ENCODE results near the gene ZNF768. TPM values are rescaled to one million over a fixed set of nuclear protein-coding genes. Genes with fewer than 3 reads are reported as not detected.

The ZNF768 gene
- total and polyA plus RNA-seq, 2 of the 13 experiments (the other 11 are each of a cell fraction or from before 2014, with no cell fraction given) = 26.7 to 34.4 TPM

- H3K4me1 ChIP-seq (ENCODE audit: insufficient read depth, low read length) = peaks cover 57% of the 10 kb centered on the region
- POLR2A ChIA-PET = interaction anchor here (0.5 to 3.9 kb wide), 10 partner anchors 10 to 402 kb away, joined by 3 to 36 read pairs (median 4); partner anchors contain the start of genes SEPHS2, ZNF689, ZNF747 and ZNF764
- H3K4me3 ChIP-seq (replicated peaks in 1 of 3; ENCODE audit: insufficient read depth in 1 of 3, low read depth in 2 of 3, low read length in 3 of 3) = no peak overlapping the region
- CTCF ChIA-PET (ENCODE audit: low intra/inter-chr PET ratio, low total read pairs) = no interaction called here
- DNase-seq (ENCODE audit: low spot score) = peak; percentile 62
- H3K4me2 ChIP-seq (ENCODE audit: low read depth, low read length) = peak overlapping the region; percentile 37
- in situ Hi-C loops (cut with HindIII; ENCODE audit: extremely low pct_ligation_motif_present, low pct_unique_long_range_greater_than_20kb) = no loop called here
- intact Hi-C loops (cut with micrococcal nuclease; ENCODE audit: unreplicated experiment) = loop anchor here (1.0 kb wide), 1 partner anchor 29 kb away; no protein-coding TSS in a partner anchor
- WGBS (ENCODE audit: low lambda C conversion rate) = 6% methylated on average over 6 of the region's 6 CpGs
- H3K27ac ChIP-seq (ENCODE audit: extremely low read length, insufficient read depth, low read length) = no peak overlapping the region
- H3K79me2 ChIP-seq (ENCODE audit: insufficient read depth, low read length) = peaks cover 2% of the 10 kb centered on the region
- BruUV-seq (replicated peaks) = no TSS peak
- no peak overlapping the region for H2AFZ ChIP-seq (ENCODE audit: low read length)
- H3K9ac ChIP-seq (ENCODE audit: insufficient read depth, low read depth, low read length) = no peak overlapping the region
- H3K9me3 ChIP-seq (ENCODE audit: low read length) = no peaks in the 10 kb centered on the region
- FAIRE-seq = peak; percentile 34
- no peaks in the 10 kb centered on the region for H3K36me3 ChIP-seq (replicated peaks in 1 of 2; ENCODE audit: control insufficient read depth in 1 of 2, insufficient read depth in 2 of 2, low read length in 2 of 2)
- no peaks in the 10 kb centered on the region for H4K20me1 ChIP-seq (ENCODE audit: insufficient read depth, low read length)
- ATAC-seq = no peak
- H3K27me3 ChIP-seq (ENCODE audit: control insufficient read depth in 1 of 2, insufficient read depth in 2 of 2, low read length in 2 of 2) = no peaks in the 10 kb centered on the region
- no peak for TF ChIP-seq ZNF616 (CRISPR knock-in tag; IDR thresholded peaks at IDR 0.05; ENCODE audit: low read depth)
- TF ChIP-seq, protein P1, sequence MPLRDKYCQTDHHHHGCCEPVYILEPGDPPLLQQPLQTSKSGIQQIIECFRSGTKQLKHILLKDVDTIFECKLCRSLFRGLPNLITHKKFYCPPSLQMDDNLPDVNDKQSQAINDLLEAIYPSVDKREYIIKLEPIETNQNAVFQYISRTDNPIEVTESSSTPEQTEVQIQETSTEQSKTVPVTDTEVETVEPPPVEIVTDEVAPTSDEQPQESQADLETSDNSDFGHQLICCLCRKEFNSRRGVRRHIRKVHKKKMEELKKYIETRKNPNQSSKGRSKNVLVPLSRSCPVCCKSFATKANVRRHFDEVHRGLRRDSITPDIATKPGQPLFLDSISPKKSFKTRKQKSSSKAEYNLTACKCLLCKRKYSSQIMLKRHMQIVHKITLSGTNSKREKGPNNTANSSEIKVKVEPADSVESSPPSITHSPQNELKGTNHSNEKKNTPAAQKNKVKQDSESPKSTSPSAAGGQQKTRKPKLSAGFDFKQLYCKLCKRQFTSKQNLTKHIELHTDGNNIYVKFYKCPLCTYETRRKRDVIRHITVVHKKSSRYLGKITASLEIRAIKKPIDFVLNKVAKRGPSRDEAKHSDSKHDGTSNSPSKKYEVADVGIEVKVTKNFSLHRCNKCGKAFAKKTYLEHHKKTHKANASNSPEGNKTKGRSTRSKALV (CRISPR knock-in tag; IDR thresholded peaks at IDR 0.05) = no peak
- no peak for TF ChIP-seq MYC (CRISPR knock-in tag; IDR thresholded peaks at IDR 0.05; ENCODE audit: borderline replicate concordance)
- no peak for TF ChIP-seq ZNF556 (CRISPR knock-in tag; IDR thresholded peaks at IDR 0.05; ENCODE audit: borderline replicate concordance)
- TF ChIP-seq GATAD2A (CRISPR knock-in tag; IDR thresholded peaks at IDR 0.05) = peak; percentile 51
- 0 out of 2 replicates have a peak, but pooled peaks have one; percentile 21 for TF ChIP-seq SPEN (CRISPR knock-in tag; IDR thresholded peaks at IDR 0.05; ENCODE audit: low read depth)
- peak; percentile 86 for TF ChIP-seq CEBPG (CRISPR knock-in tag; IDR thresholded peaks at IDR 0.05)
- TF ChIP-seq, protein P2, sequence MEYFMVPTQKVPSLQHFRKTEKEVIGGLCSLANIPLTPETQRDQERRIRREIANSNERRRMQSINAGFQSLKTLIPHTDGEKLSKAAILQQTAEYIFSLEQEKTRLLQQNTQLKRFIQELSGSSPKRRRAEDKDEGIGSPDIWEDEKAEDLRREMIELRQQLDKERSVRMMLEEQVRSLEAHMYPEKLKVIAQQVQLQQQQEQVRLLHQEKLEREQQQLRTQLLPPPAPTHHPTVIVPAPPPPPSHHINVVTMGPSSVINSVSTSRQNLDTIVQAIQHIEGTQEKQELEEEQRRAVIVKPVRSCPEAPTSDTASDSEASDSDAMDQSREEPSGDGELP (IDR thresholded peaks at IDR 0.05; ENCODE audit: borderline replicate concordance, low read depth) = peak; percentile 73
- TF ChIP-seq, protein P3, sequence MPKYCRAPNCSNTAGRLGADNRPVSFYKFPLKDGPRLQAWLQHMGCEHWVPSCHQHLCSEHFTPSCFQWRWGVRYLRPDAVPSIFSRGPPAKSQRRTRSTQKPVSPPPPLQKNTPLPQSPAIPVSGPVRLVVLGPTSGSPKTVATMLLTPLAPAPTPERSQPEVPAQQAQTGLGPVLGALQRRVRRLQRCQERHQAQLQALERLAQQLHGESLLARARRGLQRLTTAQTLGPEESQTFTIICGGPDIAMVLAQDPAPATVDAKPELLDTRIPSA (CRISPR knock-in tag; IDR thresholded peaks at IDR 0.05; ENCODE audit: borderline replicate concordance) = no peak
- no peak for TF ChIP-seq ZNF629 (CRISPR knock-in tag; conservative IDR thresholded peaks at IDR 0.05)
- TF ChIP-seq MEIS2 (CRISPR knock-in tag; IDR thresholded peaks at IDR 0.05) = no peak
- TF ChIP-seq ZNF562 (CRISPR knock-in tag; IDR thresholded peaks at IDR 0.05; ENCODE audit: borderline replicate concordance) = no peak
- TF ChIP-seq, protein P4, sequence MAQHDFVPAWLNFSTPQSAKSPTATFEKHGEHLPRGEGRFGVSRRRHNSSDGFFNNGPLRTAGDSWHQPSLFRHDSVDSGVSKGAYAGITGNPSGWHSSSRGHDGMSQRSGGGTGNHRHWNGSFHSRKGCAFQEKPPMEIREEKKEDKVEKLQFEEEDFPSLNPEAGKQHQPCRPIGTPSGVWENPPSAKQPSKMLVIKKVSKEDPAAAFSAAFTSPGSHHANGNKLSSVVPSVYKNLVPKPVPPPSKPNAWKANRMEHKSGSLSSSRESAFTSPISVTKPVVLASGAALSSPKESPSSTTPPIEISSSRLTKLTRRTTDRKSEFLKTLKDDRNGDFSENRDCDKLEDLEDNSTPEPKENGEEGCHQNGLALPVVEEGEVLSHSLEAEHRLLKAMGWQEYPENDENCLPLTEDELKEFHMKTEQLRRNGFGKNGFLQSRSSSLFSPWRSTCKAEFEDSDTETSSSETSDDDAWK (CRISPR knock-in tag; IDR thresholded peaks at IDR 0.05) = no peak
- no peak for TF ChIP-seq ZNF503 (CRISPR knock-in tag; IDR thresholded peaks at IDR 0.05)
- TF ChIP-seq, protein P5, sequence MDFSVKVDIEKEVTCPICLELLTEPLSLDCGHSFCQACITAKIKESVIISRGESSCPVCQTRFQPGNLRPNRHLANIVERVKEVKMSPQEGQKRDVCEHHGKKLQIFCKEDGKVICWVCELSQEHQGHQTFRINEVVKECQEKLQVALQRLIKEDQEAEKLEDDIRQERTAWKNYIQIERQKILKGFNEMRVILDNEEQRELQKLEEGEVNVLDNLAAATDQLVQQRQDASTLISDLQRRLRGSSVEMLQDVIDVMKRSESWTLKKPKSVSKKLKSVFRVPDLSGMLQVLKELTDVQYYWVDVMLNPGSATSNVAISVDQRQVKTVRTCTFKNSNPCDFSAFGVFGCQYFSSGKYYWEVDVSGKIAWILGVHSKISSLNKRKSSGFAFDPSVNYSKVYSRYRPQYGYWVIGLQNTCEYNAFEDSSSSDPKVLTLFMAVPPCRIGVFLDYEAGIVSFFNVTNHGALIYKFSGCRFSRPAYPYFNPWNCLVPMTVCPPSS (IDR thresholded peaks at IDR 0.05) = no peak
- TF ChIP-seq ZSCAN25 (CRISPR knock-in tag; IDR thresholded peaks at IDR 0.05) = no peak
- 0 out of 2 replicates have a peak, but pooled peaks have one; percentile 8 for TF ChIP-seq TCF7 (IDR thresholded peaks at IDR 0.05; ENCODE audit: low read depth)
Measured at GRCh38 chr16:30567991-30568638, 41.7 kb upstream of the ZNF768 start.

Measured in HepG2 (cell line).